Endodermal cell (in vitro differentiated cells): ENCODE measurements around the gene CASK. TPM values are rescaled to one million over a fixed set of nuclear protein-coding genes. Genes with fewer than 3 reads are reported as not detected.
A peak's percentile ranks its signal among the peaks of the same experiment; 100 is the strongest.

ENCODE experiments used
- DNase-seq: peaks from one replicate; pipeline ENCODE4 v3.0.0-alpha.2; 2017
- H3K27ac ChIP-seq: 2 replicates; pipeline ENCODE4 v1.5.1; 2013; ENCODE audit warnings: mild to moderate bottlenecking, low read depth, low read length, moderate library complexity
- H3K27me3 ChIP-seq: 2 replicates; pipeline ENCODE4 v1.6.1; 2013; ENCODE audit warnings: mild to moderate bottlenecking, low read length, moderate library complexity; ENCODE audit not compliant: insufficient read depth, control insufficient read depth, poor library complexity, severe bottlenecking
- H3K36me3 ChIP-seq: 2 replicates; pipeline ENCODE4 v1.7.0; 2013; ENCODE audit warnings: mild to moderate bottlenecking, low read length, moderate library complexity; ENCODE audit not compliant: control insufficient read depth, insufficient read depth
- H3K4me1 ChIP-seq: one replicate; pipeline ENCODE4 v1.7.0; 2013; ENCODE audit warnings: low read length; ENCODE audit not compliant: control insufficient read depth, insufficient read depth
- H3K4me3 ChIP-seq: 2 replicates; pipeline ENCODE4 v1.5.1; 2013; ENCODE audit warnings: mild to moderate bottlenecking, low read length, moderate library complexity
- H3K9ac ChIP-seq: 2 replicates; pipeline ENCODE4 v1.6.1; 2013; ENCODE audit warnings: mild to moderate bottlenecking, low read length, moderate library complexity; ENCODE audit not compliant: poor library complexity, severe bottlenecking; ENCODE audit errors: extremely low read depth
- H3K9me3 ChIP-seq: 2 replicates; pipeline ENCODE4 v1.6.1; 2013; ENCODE audit warnings: mild to moderate bottlenecking, low read length, moderate library complexity; ENCODE audit not compliant: control insufficient read depth
- H3K27ac Mint-ChIP-seq: 2 replicates; pipeline ENCODE4 v1.8.0; 2020; ENCODE audit warnings: mixed read lengths
- H3K27me3 Mint-ChIP-seq: 2 replicates; pipeline ENCODE4 v1.8.0; 2021; ENCODE audit warnings: mild to moderate bottlenecking, mixed read lengths; ENCODE audit not compliant: insufficient read depth
- H3K36me3 Mint-ChIP-seq: 2 replicates; pipeline ENCODE4 v1.8.0; 2020; ENCODE audit warnings: low read depth, mixed read lengths
- H3K4me1 Mint-ChIP-seq: 2 replicates; pipeline ENCODE4 v1.8.0; 2020; ENCODE audit warnings: mixed read lengths
- H3K4me3 Mint-ChIP-seq: 2 replicates; pipeline ENCODE4 v1.8.0; 2020; ENCODE audit warnings: mild to moderate bottlenecking, moderate library complexity, mixed read lengths
- H3K9me3 Mint-ChIP-seq: 2 replicates; pipeline ENCODE4 v1.8.0; 2020; ENCODE audit warnings: mild to moderate bottlenecking, mixed read lengths
- WGBS, 2 experiments: methylation state at CpG; one replicate each; pipeline versions ENCODE4 v1.1.5 to v1.1.7; 2013; ENCODE audit warnings: missing lambda C conversion rate in 2 of 2, mixed read lengths in 1 of 2; ENCODE audit not compliant: insufficient coverage in 1 of 2, insufficient read length in 1 of 2; 5-methylcytosine and 5-hydroxymethylcytosine counted together
- total RNA-seq, 2 donors: library from RNA; stranded (reverse); fragmentation: NEBNext Ultra II Directional in 1 of 2; extraction: Animal tissue kit (Norgen Biotek cat#: 25700) in 1 of 2; gene quantifications; 2 replicates in 1 of 2; 3 replicates in 1 of 2; pipeline ENCODE4 v1.2.1, GENCODE V29; 2021
- TF ChIP-seq, protein P1 (sequence below): fragments of 200-600 bp; sonication (generic); conservative IDR thresholded peaks from 2 replicates; pipeline ENCODE4 v1.5.0; 2021; ENCODE audit warnings: antibody characterized with exemption, mild to moderate bottlenecking

Gene CASK
- total RNA-seq, 2 donors from 2014 or later, result 79.1 to 87.1 TPM

DNA sequence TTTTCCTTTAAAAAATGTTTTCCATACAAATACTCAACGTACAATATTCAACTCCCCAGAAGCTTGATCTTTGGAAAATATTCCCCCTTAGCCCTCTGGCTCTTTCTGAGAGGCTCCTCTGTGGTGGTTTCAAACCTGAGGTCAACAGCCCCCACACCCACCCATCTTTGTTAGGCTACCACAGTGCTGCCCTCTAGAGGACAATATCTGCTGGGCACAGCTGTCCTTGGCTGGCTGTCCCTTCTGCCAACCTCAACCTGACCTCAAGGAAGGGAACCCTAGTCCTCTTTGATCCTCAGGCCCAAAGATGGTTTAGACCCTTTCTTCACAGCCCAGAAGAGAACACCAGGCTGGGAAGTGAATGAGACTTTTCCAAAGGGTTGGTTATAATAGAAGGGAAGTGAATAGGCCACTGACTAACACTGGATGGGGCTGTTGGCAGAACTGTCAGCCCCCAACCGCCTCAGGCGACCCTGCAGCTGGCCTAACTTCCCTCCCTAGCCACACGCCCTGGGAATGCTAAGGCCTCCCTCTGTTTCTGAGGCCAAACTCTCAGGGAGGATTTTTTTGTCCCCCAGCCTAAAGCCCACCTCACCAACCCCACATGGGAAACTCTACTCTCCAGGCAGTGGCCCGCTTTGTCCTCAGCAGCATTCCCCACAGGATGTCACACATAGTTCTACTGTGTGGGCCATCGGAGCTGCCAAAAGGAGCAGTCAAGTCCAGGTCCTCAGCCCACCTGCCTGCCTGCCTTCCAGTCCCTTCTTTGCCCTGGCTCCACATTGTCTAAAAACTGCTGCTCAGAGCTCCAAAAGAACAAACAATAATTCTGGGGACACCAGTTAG, 441.9 kb downstream of the CASK start:
- no peaks in the 10 kb centered on the region for H3K36me3 ChIP-seq
- no peaks in the 10 kb centered on the region for H3K36me3 Mint-ChIP-seq
- no peak overlapping the region for H3K4me3 ChIP-seq
- TF ChIP-seq, protein P1, sequence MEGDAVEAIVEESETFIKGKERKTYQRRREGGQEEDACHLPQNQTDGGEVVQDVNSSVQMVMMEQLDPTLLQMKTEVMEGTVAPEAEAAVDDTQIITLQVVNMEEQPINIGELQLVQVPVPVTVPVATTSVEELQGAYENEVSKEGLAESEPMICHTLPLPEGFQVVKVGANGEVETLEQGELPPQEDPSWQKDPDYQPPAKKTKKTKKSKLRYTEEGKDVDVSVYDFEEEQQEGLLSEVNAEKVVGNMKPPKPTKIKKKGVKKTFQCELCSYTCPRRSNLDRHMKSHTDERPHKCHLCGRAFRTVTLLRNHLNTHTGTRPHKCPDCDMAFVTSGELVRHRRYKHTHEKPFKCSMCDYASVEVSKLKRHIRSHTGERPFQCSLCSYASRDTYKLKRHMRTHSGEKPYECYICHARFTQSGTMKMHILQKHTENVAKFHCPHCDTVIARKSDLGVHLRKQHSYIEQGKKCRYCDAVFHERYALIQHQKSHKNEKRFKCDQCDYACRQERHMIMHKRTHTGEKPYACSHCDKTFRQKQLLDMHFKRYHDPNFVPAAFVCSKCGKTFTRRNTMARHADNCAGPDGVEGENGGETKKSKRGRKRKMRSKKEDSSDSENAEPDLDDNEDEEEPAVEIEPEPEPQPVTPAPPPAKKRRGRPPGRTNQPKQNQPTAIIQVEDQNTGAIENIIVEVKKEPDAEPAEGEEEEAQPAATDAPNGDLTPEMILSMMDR, result peak; percentile 78
- no peak overlapping the region for H3K9ac ChIP-seq
- H3K9me3 Mint-ChIP-seq, result peaks cover 61% of the 10 kb centered on the region
- no peaks in the 10 kb centered on the region for H3K4me1 ChIP-seq
- H3K27me3 ChIP-seq, result no peaks in the 10 kb centered on the region
- DNase-seq, result peak; percentile 87
- no peaks in the 10 kb centered on the region for H3K9me3 ChIP-seq
- H3K27ac Mint-ChIP-seq, result no peak overlapping the region
- H3K4me1 Mint-ChIP-seq, result peaks cover 21% of the 10 kb centered on the region
- H3K4me3 Mint-ChIP-seq, result no peak overlapping the region
- 86% methylated on average over 6 of the region's 6 CpGs; no CpG with 5 or more reads in 1 of the 2 experiments for WGBS, 2 experiments
- no peak overlapping the region for H3K27ac ChIP-seq
- no peaks in the 10 kb centered on the region for H3K27me3 Mint-ChIP-seq

DNA sequence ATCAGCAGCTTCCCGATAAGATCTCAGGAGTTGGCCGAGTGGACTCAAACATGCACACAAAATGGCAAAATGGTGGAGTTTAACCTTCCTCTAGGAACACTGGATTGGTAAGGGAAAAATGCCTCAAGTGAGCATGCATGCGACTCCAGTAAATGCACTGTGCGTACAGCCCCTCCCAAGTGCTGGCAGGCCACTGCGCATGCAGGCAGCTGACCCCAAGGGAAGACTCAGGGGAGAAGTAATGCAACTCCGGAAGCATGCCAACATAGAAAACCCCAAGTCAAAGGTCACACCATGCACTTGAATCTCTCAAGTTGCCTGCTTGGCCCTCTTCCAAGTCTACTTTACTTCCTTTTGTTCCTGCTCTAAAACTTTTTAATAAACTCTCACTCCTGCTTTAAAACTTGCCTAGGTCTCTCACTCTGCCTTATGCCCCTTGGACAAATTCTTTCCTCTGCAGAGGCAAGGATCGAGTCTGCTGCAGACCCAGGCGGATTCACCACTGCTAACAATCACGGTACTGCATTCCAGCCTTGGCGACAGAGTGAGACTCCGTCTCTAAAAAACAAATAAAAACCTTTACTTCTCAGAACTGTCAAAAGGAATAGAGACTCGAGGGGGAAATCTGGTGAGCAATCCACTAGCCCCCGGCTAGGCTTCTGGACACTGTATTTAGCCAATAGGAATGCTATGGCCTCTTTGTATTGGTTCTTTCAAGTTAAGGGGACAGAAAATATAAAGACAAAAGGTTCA, 442.7 kb downstream of the CASK start:
- peak overlapping the region; percentile 55 for H3K27ac Mint-ChIP-seq
- no peak overlapping the region for H3K9ac ChIP-seq
- DNase-seq, result no peak
- H3K9me3 ChIP-seq, result no peaks in the 10 kb centered on the region
- H3K4me1 ChIP-seq, result no peaks in the 10 kb centered on the region
- H3K27me3 ChIP-seq, result no peaks in the 10 kb centered on the region
- H3K4me3 ChIP-seq, result no peak overlapping the region
- H3K27ac ChIP-seq, result no peak overlapping the region
- H3K4me3 Mint-ChIP-seq, result no peak overlapping the region
- WGBS, 2 experiments, result 91% methylated on average over 6 to 13 of the region's 13 CpGs
- H3K9me3 Mint-ChIP-seq, result peaks cover 53% of the 10 kb centered on the region
- H3K4me1 Mint-ChIP-seq, result peaks cover 17% of the 10 kb centered on the region
- no peaks in the 10 kb centered on the region for H3K36me3 Mint-ChIP-seq
- no peaks in the 10 kb centered on the region for H3K27me3 Mint-ChIP-seq
- no peaks in the 10 kb centered on the region for H3K36me3 ChIP-seq
- TF ChIP-seq, protein P1, result no peak

GRCh38 chrX:41478381-41478911, 444.9 kb downstream of the CASK start:
- TF ChIP-seq, protein P1, result no peak
- H3K4me1 ChIP-seq, result no peaks in the 10 kb centered on the region
- Mint-ChIP-seq H3K4me3 (no peak overlapping the region), H3K27ac (no peak overlapping the region), H3K36me3 (no peaks in the 10 kb centered on the region), H3K4me1 (peaks cover 14% of the 10 kb centered on the region), H3K9me3 (peaks cover 49% of the 10 kb centered on the region), H3K27me3 (no peaks in the 10 kb centered on the region)
- H3K36me3 ChIP-seq, result no peaks in the 10 kb centered on the region
- H3K9ac ChIP-seq, result no peak overlapping the region
- no peak overlapping the region for H3K4me3 ChIP-seq
- DNase-seq, result peak; percentile 48
- H3K9me3 ChIP-seq, result no peaks in the 10 kb centered on the region
- H3K27ac ChIP-seq, result peak overlapping the region; percentile 84
- H3K27me3 ChIP-seq, result no peaks in the 10 kb centered on the region
- whole genome bisulfite sequencing, 2 experiments, result 57 to 73% methylated on average over 4 to 6 of the region's 6 CpGs
